C4-2B (cell line): ENCODE measurements around the gene CTPS1.

Experiments used
- H3K27ac ChIP-seq: fragments of 450-650 bp; 2 replicates; pipeline ENCODE4 v1.5.1; 2017
- CTCF ChIP-seq: fragments of 450-650 bp; conservative IDR thresholded peaks from 2 replicates; pipeline ENCODE4 v1.5.1; 2017; ENCODE audit warnings: mild to moderate bottlenecking
- ZFX ChIP-seq: fragments of 450-650 bp; IDR thresholded peaks from 2 replicates; pipeline ENCODE4 v1.6.1; 2017

Gene CTPS1

GRCh38 chr1:41053316-41053715 lies 73.8 kb downstream of the CTPS1 start:
- TF ChIP-seq CTCF: no peak
- no peak overlapping the region for H3K27ac ChIP-seq

GRCh38 chr1:41056907-41057306 lies 77.4 kb downstream of the CTPS1 start:
- no peak overlapping the region for H3K27ac ChIP-seq

More at GRCh38 chr1:41056907-41057306, 77.4 kb downstream of the CTPS1 start:
- no peak for TF ChIP-seq CTCF
- TF ChIP-seq ZFX: no peak
